Measurements from ENCODE around the gene TERF2IP.

The TERF2IP gene

DNA sequence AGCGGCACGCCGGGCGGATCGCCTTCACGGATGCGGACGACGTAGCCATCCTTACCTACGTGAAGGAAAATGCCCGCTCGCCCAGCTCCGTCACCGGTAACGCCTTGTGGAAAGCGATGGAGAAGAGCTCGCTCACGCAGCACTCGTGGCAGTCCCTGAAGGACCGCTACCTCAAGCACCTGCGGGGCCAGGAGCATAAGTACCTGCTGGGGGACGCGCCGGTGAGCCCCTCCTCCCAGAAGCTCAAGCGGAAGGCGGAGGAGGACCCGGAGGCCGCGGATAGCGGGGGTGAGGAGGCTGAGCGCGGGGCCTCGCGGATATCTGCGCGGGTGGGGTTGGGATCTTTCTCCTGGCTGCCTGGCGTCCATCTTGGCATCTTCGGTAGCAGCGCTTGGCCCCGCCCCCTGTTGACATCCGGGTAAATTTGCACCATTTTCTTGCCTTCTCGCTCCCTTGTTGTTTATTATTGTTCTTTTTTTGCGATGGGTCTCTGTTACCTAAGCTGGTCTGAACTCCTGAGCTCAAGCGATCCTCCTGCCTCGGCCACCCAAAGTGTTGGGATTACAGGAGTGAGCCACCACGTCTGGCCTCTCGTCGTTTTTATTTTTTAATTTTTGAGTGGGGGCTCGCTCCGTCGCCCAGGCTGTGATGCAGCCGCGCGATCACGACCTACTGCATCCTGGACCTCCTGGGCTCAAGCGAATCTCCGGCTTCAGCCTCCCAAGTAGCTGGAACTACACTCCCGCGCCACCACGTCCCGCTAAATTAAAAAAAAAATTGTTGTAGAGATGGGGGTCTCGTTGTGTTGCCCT, 898 bp downstream of the TERF2IP start (continued):
- TF ChIP-seq ZNF621 (tag by site-specific recombination; IDR thresholded peaks at IDR 0.05) = no peak
- TF ChIP-seq, protein P1, sequence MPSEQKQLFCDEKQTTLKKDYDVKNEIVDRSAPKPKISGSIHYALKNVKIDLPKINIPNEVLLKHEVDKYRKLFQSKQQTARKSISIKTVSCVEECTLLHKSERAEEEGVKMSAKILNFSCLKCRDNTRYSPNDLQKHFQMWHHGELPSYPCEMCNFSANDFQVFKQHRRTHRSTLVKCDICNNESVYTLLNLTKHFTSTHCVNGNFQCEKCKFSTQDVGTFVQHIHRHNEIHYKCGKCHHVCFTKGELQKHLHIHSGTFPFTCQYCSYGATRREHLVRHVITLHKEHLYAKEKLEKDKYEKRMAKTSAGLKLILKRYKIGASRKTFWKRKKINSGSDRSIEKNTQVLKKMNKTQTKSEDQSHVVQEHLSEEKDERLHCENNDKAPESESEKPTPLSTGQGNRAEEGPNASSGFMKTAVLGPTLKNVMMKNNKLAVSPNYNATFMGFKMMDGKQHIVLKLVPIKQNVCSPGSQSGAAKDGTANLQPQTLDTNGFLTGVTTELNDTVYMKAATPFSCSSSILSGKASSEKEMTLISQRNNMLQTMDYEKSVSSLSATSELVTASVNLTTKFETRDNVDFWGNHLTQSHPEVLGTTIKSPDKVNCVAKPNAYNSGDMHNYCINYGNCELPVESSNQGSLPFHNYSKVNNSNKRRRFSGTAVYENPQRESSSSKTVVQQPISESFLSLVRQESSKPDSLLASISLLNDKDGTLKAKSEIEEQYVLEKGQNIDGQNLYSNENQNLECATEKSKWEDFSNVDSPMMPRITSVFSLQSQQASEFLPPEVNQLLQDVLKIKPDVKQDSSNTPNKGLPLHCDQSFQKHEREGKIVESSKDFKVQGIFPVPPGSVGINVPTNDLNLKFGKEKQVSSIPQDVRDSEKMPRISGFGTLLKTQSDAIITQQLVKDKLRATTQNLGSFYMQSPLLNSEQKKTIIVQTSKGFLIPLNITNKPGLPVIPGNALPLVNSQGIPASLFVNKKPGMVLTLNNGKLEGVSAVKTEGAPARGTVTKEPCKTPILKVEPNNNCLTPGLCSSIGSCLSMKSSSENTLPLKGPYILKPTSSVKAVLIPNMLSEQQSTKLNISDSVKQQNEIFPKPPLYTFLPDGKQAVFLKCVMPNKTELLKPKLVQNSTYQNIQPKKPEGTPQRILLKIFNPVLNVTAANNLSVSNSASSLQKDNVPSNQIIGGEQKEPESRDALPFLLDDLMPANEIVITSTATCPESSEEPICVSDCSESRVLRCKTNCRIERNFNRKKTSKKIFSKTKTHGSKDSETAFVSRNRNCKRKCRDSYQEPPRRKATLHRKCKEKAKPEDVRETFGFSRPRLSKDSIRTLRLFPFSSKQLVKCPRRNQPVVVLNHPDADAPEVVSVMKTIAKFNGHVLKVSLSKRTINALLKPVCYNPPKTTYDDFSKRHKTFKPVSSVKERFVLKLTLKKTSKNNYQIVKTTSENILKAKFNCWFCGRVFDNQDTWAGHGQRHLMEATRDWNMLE (tag by site-specific recombination; conservative IDR thresholded peaks at IDR 0.05; ENCODE audit: low read depth) = no peak
- TF ChIP-seq ZNF510 (tag by site-specific recombination; IDR thresholded peaks at IDR 0.05; ENCODE audit: insufficient replicate concordance) = no peak
- no peak for TF ChIP-seq ZNF660 (tag by site-specific recombination; IDR thresholded peaks at IDR 0.05)
- TF ChIP-seq, protein P2, sequence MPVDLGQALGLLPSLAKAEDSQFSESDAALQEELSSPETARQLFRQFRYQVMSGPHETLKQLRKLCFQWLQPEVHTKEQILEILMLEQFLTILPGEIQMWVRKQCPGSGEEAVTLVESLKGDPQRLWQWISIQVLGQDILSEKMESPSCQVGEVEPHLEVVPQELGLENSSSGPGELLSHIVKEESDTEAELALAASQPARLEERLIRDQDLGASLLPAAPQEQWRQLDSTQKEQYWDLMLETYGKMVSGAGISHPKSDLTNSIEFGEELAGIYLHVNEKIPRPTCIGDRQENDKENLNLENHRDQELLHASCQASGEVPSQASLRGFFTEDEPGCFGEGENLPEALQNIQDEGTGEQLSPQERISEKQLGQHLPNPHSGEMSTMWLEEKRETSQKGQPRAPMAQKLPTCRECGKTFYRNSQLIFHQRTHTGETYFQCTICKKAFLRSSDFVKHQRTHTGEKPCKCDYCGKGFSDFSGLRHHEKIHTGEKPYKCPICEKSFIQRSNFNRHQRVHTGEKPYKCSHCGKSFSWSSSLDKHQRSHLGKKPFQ (tag by site-specific recombination; IDR thresholded peaks at IDR 0.05) = no peak
- TF ChIP-seq ZNF501 (tag by site-specific recombination; IDR thresholded peaks at IDR 0.05) = no peak
- no peak for TF ChIP-seq ZNF324 (tag by site-specific recombination; IDR thresholded peaks at IDR 0.05)
- TF ChIP-seq ZNF366 (tag by site-specific recombination; conservative IDR thresholded peaks at IDR 0.05) = peak; percentile 62
- no peak for TF ChIP-seq ZFP3 (tag by site-specific recombination; IDR thresholded peaks at IDR 0.05; ENCODE audit: low read depth)
- no peak for TF ChIP-seq ZNF280D (tag by site-specific recombination; IDR thresholded peaks at IDR 0.05)
- TF ChIP-seq ZNF654 (tag by site-specific recombination; IDR thresholded peaks at IDR 0.05; ENCODE audit: low read depth) = no peak
- no peak for TF ChIP-seq ZNF16 (tag by site-specific recombination; IDR thresholded peaks at IDR 0.05; ENCODE audit: low read depth)
- TF ChIP-seq, protein P3, sequence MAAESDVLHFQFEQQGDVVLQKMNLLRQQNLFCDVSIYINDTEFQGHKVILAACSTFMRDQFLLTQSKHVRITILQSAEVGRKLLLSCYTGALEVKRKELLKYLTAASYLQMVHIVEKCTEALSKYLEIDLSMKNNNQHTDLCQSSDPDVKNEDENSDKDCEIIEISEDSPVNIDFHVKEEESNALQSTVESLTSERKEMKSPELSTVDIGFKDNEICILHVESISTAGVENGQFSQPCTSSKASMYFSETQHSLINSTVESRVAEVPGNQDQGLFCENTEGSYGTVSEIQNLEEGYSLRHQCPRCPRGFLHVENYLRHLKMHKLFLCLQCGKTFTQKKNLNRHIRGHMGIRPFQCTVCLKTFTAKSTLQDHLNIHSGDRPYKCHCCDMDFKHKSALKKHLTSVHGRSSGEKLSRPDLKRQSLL (tag by site-specific recombination; IDR thresholded peaks at IDR 0.05) = peak; percentile 40; the same call in 1 of the 2 replicates
- TF ChIP-seq, protein P4, sequence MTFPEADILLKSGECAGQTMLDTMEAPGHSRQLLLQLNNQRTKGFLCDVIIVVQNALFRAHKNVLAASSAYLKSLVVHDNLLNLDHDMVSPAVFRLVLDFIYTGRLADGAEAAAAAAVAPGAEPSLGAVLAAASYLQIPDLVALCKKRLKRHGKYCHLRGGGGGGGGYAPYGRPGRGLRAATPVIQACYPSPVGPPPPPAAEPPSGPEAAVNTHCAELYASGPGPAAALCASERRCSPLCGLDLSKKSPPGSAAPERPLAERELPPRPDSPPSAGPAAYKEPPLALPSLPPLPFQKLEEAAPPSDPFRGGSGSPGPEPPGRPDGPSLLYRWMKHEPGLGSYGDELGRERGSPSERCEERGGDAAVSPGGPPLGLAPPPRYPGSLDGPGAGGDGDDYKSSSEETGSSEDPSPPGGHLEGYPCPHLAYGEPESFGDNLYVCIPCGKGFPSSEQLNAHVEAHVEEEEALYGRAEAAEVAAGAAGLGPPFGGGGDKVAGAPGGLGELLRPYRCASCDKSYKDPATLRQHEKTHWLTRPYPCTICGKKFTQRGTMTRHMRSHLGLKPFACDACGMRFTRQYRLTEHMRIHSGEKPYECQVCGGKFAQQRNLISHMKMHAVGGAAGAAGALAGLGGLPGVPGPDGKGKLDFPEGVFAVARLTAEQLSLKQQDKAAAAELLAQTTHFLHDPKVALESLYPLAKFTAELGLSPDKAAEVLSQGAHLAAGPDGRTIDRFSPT (tag by site-specific recombination; IDR thresholded peaks at IDR 0.05) = no peak
- no peak for TF ChIP-seq ZNF2 (tag by site-specific recombination; IDR thresholded peaks at IDR 0.05)
- TF ChIP-seq, protein P5, sequence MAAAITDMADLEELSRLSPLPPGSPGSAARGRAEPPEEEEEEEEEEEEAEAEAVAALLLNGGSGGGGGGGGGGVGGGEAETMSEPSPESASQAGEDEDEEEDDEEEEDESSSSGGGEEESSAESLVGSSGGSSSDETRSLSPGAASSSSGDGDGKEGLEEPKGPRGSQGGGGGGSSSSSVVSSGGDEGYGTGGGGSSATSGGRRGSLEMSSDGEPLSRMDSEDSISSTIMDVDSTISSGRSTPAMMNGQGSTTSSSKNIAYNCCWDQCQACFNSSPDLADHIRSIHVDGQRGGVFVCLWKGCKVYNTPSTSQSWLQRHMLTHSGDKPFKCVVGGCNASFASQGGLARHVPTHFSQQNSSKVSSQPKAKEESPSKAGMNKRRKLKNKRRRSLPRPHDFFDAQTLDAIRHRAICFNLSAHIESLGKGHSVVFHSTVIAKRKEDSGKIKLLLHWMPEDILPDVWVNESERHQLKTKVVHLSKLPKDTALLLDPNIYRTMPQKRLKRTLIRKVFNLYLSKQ (tag by site-specific recombination; IDR thresholded peaks at IDR 0.05; ENCODE audit: borderline replicate concordance) = no peak
- TF ChIP-seq TRIM28 (IDR thresholded peaks at IDR 0.05; ENCODE audit: borderline replicate concordance, low read length) = no peak
- no peak for TF ChIP-seq ZNF664 (tag by site-specific recombination; IDR thresholded peaks at IDR 0.05)
- TF ChIP-seq MYNN (tag by site-specific recombination; IDR thresholded peaks at IDR 0.05; ENCODE audit: borderline replicate concordance) = no peak
- peak; percentile 36 for TF ChIP-seq ZXDB (tag by site-specific recombination; IDR thresholded peaks at IDR 0.05)
- no peak for TF ChIP-seq ZNF341 (tag by site-specific recombination; IDR thresholded peaks at IDR 0.05; ENCODE audit: low read depth)

Data from HEK293 (cell line).